WTC11 (cell line): ENCODE measurements around the gene GRIN2A. TPM values are rescaled to one million over a fixed set of nuclear protein-coding genes. Genes with fewer than 3 reads are reported as not detected.
A peak's percentile ranks its signal among the peaks of the same experiment; 100 is the strongest.

Experiments
- ATAC-seq: fragments of 200-7000 bp; cut with Tn5 transposase; 2 replicates; pipeline ENCODE4 v1.10.0; 2021; ENCODE audit warnings: mild to moderate bottlenecking, moderate library complexity
- CTCF ChIA-PET: fragments of 300-600 bp; sonication (Branson Sonifier 250); formaldehyde crosslinking; loops from one replicate; lab custom pipeline; 2021; ENCODE audit warnings: antibody characterized with exemption; lab: Charles Lee
- POLR2A ChIA-PET: fragments of 350-600 bp; sonication (Branson Sonifier 250); formaldehyde crosslinking; loops from one replicate; lab custom pipeline; 2021; ENCODE audit warnings: antibody characterized with exemption; lab: Charles Lee
- DNase-seq: peaks from one replicate; pipeline ENCODE4 v3.0.0; 2021; ENCODE audit warnings: low spot score
- H3K27ac Mint-ChIP-seq: 2 replicates; pipeline ENCODE4 v1.8.0; 2021; ENCODE audit warnings: mixed read lengths
- H3K27me3 Mint-ChIP-seq: 2 replicates; pipeline ENCODE4 v1.8.0; 2021; ENCODE audit warnings: low read depth, mild to moderate bottlenecking, moderate library complexity, mixed read lengths
- H3K36me3 Mint-ChIP-seq: 2 replicates; pipeline ENCODE4 v1.8.0; 2021; ENCODE audit warnings: mixed read lengths
- H3K4me1 Mint-ChIP-seq: 2 replicates; pipeline ENCODE4 v1.8.0; 2022; ENCODE audit warnings: mixed read lengths
- H3K4me3 Mint-ChIP-seq: 2 replicates; pipeline ENCODE4 v1.8.0; 2021; ENCODE audit warnings: mild to moderate bottlenecking, moderate library complexity, mixed read lengths
- H3K9me3 Mint-ChIP-seq: 2 replicates; pipeline ENCODE4 v1.8.0; 2021; ENCODE audit warnings: mixed read lengths
- ATF6 ChIP-seq: sonication (generic); formaldehyde crosslinking; IDR thresholded peaks from 2 replicates; pipeline ENCODE4 v1.8.1; 2023; ENCODE audit warnings: mild to moderate bottlenecking, missing genetic modification reagents
- CREM ChIP-seq: sonication (generic); formaldehyde crosslinking; IDR thresholded peaks from 2 replicates; pipeline ENCODE4 v1.8.1; 2022; ENCODE audit warnings: mild to moderate bottlenecking, missing genetic modification reagents, moderate library complexity
- CTCF ChIP-seq: fragments of 200-600 bp; IDR thresholded peaks from 2 replicates; pipeline ENCODE4 v1.8.0; 2022; ENCODE audit warnings: antibody characterized with exemption
- E2F1 ChIP-seq: sonication (generic); formaldehyde crosslinking; IDR thresholded peaks from 2 replicates; pipeline ENCODE4 v1.8.0; 2022; ENCODE audit warnings: mild to moderate bottlenecking, missing genetic modification reagents
- E2F4 ChIP-seq: sonication (generic); formaldehyde crosslinking; IDR thresholded peaks from 2 replicates; pipeline ENCODE4 v1.8.1; 2022; ENCODE audit warnings: low read depth, mild to moderate bottlenecking, moderate library complexity, missing genetic modification reagents, borderline replicate concordance
- EMX1 ChIP-seq: fragments of 250-450 bp; sonication (Bioruptor Pico); IDR thresholded peaks from 2 replicates; pipeline ENCODE4 v1.8.0; 2021; ENCODE audit warnings: mild to moderate bottlenecking
- ERG ChIP-seq: fragments of 250-450 bp; sonication (Bioruptor Pico); IDR thresholded peaks from 2 replicates; pipeline ENCODE4 v1.8.0; 2021; ENCODE audit warnings: mild to moderate bottlenecking
- ESRRA ChIP-seq: sonication (generic); formaldehyde crosslinking; IDR thresholded peaks from 2 replicates; pipeline ENCODE4 v1.8.1; 2022; ENCODE audit warnings: mild to moderate bottlenecking, missing genetic modification reagents, borderline replicate concordance
- FOXP1 ChIP-seq: sonication (generic); formaldehyde crosslinking; IDR thresholded peaks from 2 replicates; pipeline ENCODE4 v1.8.0; 2022; ENCODE audit warnings: missing genetic modification reagents, mild to moderate bottlenecking, moderate library complexity, borderline replicate concordance
- GABPB1 ChIP-seq: sonication (generic); formaldehyde crosslinking; IDR thresholded peaks from 2 replicates; pipeline ENCODE4 v1.8.1; 2023; ENCODE audit warnings: mild to moderate bottlenecking, missing genetic modification reagents
- IRF2 ChIP-seq: sonication (generic); formaldehyde crosslinking; IDR thresholded peaks from 2 replicates; pipeline ENCODE4 v1.8.0; 2022; ENCODE audit warnings: low read depth, missing genetic modification reagents, borderline replicate concordance
- JAZF1 ChIP-seq: fragments of 250-450 bp; sonication (Bioruptor Pico); IDR thresholded peaks from 2 replicates; pipeline ENCODE4 v1.9.0; 2021; ENCODE audit warnings: moderate library complexity, mild to moderate bottlenecking, inconsistent platforms
- OVOL2 ChIP-seq: fragments of 250-450 bp; sonication (Bioruptor Pico); IDR thresholded peaks from 2 replicates; pipeline ENCODE4 v1.9.0; 2021; ENCODE audit warnings: mild to moderate bottlenecking, borderline replicate concordance
- RORB ChIP-seq: fragments of 250-450 bp; sonication (Bioruptor Pico); IDR thresholded peaks from 2 replicates; pipeline ENCODE4 v1.9.0; 2021; ENCODE audit warnings: mild to moderate bottlenecking
- SP1 ChIP-seq: sonication (generic); formaldehyde crosslinking; conservative IDR thresholded peaks from 2 replicates; pipeline ENCODE4 v1.8.1; 2022; ENCODE audit warnings: missing genetic modification reagents
- USF2 ChIP-seq: sonication (generic); formaldehyde crosslinking; IDR thresholded peaks from 2 replicates; pipeline ENCODE4 v1.8.1; 2023; ENCODE audit warnings: mild to moderate bottlenecking, missing genetic modification reagents, moderate library complexity
- ZNF317 ChIP-seq: sonication (generic); formaldehyde crosslinking; IDR thresholded peaks from 2 replicates; pipeline ENCODE4 v1.8.1; 2023; ENCODE audit warnings: low read depth, mild to moderate bottlenecking, moderate library complexity, missing genetic modification reagents, borderline replicate concordance
- ZNF416 ChIP-seq: fragments of 250-450 bp; sonication (Bioruptor Pico); IDR thresholded peaks from 2 replicates; pipeline ENCODE4 v1.9.0; 2021; ENCODE audit warnings: mild to moderate bottlenecking, inconsistent platforms
- ZNF423 ChIP-seq: fragments of 250-450 bp; sonication (Bioruptor Pico); IDR thresholded peaks from 2 replicates; pipeline ENCODE4 v2.1.2; 2022; ENCODE audit warnings: mild to moderate bottlenecking, moderate library complexity
- ZNF512 ChIP-seq: sonication (generic); formaldehyde crosslinking; IDR thresholded peaks from 2 replicates; pipeline ENCODE4 v1.8.1; 2022; ENCODE audit warnings: missing genetic modification reagents, borderline replicate concordance
- total RNA-seq: library from RNA; stranded (reverse); gene quantifications from 3 replicates; pipeline ENCODE4 v1.2.3, GENCODE V29; 2021

Gene GRIN2A
- total RNA-seq, 1 experiment from 2014 or later: 3.5 TPM

GRCh38 chr16:10138881-10139280 lies 43.3 kb downstream of the GRIN2A start (continued):
- no peak for TF ChIP-seq E2F1 (CRISPR knock-in tag)

GRCh38 chr16:10137341-10137740 lies 44.9 kb downstream of the GRIN2A start:
- TF ChIP-seq CREM: no peak
- TF ChIP-seq ESRRA (CRISPR knock-in tag): no peak
- TF ChIP-seq, all 79 proteins: peak for 0
- DNase-seq (no peak), ATAC-seq (no peak)
- H3K27ac Mint-ChIP-seq: no peak overlapping the region
- H3K4me1 Mint-ChIP-seq: no peaks in the 10 kb centered on the region
- ChIA-PET CTCF (interaction anchor here (1.5 to 2.6 kb wide), 3 partner anchors 10 to 43 kb away, joined by 8 to 11 read pairs (median 11); no protein-coding TSS in a partner anchor), POLR2A (no interaction called here)
- H3K27me3 Mint-ChIP-seq: no peaks in the 10 kb centered on the region
- peaks cover 6% of the 10 kb centered on the region for H3K9me3 Mint-ChIP-seq
- H3K36me3 Mint-ChIP-seq: peaks cover 5% of the 10 kb centered on the region; the same call in 1 of the 2 replicates
- no peak overlapping the region for H3K4me3 Mint-ChIP-seq

GRCh38 chr16:10136916-10137315 lies 45.3 kb downstream of the GRIN2A start:
- TF ChIP-seq ATF6 (CRISPR knock-in tag) (no peak), IRF2 (CRISPR knock-in tag) (no peak), FOXP1 (CRISPR knock-in tag) (no peak), ZNF423 (CRISPR knock-in tag) (no peak), CTCF (no peak), GABPB1 (CRISPR knock-in tag) (no peak), USF2 (CRISPR knock-in tag) (no peak), ZNF512 (no peak), SP1 (no peak), ZNF317 (CRISPR knock-in tag) (no peak), RORB (CRISPR knock-in tag) (no peak), JAZF1 (CRISPR knock-in tag) (no peak), E2F4 (CRISPR knock-in tag) (no peak), ZNF416 (CRISPR knock-in tag) (no peak), OVOL2 (CRISPR knock-in tag) (no peak), ERG (CRISPR knock-in tag) (no peak), EMX1 (CRISPR knock-in tag) (no peak)
- TF ChIP-seq, all 79 proteins: peak for 0
- H3K4me3 Mint-ChIP-seq: no peak overlapping the region
- CTCF ChIA-PET: interaction anchor here (1.0 to 2.6 kb wide), 5 partner anchors 9 to 44 kb away, joined by 3 to 11 read pairs (median 8); no protein-coding TSS in a partner anchor
- H3K27ac Mint-ChIP-seq: no peak overlapping the region
- DNase-seq (peak; percentile 36), ATAC-seq (peak; percentile 83)
- peaks cover 6% of the 10 kb centered on the region for H3K9me3 Mint-ChIP-seq
- peaks cover 5% of the 10 kb centered on the region; the same call in 1 of the 2 replicates for H3K36me3 Mint-ChIP-seq
- H3K4me1 Mint-ChIP-seq: no peaks in the 10 kb centered on the region
- H3K27me3 Mint-ChIP-seq: no peaks in the 10 kb centered on the region
- POLR2A ChIA-PET: no interaction called here
